A673 (cell line): Measurements from ENCODE around the gene CBY3.
"Not testable (repeated sequence)": the region's sequence is repeated elsewhere in the genome, so short reads cannot be mapped to it uniquely, and the experiment has no call there.

Source experiments
- EZH2 ChIP-seq: fragments of 200-600 bp; sonication (generic); IDR thresholded peaks from 2 replicates; pipeline ENCODE4 v1.6.1; 2017; ENCODE audit warnings: borderline replicate concordance, low read depth, mild to moderate bottlenecking, mixed read lengths, antibody characterized with exemption, low read length; ENCODE audit not compliant: poor library complexity, severe bottlenecking
- TF ChIP-seq, protein P1 (sequence below): fragments of 300-800, 200-600 bp; sonication (generic); conservative IDR thresholded peaks from 2 replicates; pipeline ENCODE4 v1.5.1; 2017; ENCODE audit warnings: low read depth, mild to moderate bottlenecking, antibody characterized with exemption, low read length, moderate library complexity, mixed read lengths

DNA sequence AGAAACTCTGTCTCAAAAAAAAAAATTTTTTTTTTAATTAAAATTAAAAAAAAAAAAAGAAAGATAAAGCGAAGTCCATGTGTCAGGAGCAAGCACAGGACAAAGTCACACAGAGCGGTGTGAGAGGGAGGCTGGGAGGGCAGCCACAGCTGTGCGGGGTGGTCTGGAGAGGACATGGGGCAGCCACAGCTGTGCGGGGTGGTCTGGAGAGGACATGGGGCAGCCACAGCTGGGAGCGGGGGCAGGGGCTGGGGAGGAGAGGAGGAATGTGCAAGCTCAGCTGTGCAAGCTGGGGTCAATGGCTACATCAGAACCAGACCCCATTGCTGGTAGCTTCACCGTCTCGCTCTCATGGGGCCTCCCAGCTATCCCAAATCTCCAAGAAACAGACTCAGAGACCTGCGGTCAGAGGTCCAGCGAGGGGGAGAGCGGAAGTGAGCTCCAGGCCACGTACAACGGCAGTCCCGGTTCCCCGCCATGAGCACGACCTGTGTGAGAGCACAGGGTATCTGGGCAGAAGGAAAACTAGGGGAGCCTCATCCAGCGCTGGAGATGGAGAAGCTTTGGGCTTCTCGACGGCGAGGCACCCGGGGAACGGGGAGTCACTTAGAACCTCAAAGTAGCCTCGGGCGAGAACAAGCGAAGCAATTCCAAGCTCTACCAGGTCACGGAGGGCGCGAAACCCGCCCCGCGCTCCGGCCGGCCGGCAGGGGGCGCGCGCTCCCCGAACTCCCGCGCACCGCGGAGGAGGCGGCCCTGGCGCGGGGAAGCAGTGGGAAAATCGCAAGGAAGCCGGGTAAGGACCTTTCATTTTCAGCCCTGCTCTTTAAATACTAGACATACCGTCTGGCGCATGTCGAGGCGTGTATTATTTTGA lies 23.3 kb downstream of the CBY3 start:
- TF ChIP-seq, protein P1, sequence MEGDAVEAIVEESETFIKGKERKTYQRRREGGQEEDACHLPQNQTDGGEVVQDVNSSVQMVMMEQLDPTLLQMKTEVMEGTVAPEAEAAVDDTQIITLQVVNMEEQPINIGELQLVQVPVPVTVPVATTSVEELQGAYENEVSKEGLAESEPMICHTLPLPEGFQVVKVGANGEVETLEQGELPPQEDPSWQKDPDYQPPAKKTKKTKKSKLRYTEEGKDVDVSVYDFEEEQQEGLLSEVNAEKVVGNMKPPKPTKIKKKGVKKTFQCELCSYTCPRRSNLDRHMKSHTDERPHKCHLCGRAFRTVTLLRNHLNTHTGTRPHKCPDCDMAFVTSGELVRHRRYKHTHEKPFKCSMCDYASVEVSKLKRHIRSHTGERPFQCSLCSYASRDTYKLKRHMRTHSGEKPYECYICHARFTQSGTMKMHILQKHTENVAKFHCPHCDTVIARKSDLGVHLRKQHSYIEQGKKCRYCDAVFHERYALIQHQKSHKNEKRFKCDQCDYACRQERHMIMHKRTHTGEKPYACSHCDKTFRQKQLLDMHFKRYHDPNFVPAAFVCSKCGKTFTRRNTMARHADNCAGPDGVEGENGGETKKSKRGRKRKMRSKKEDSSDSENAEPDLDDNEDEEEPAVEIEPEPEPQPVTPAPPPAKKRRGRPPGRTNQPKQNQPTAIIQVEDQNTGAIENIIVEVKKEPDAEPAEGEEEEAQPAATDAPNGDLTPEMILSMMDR = not testable (repeated sequence)
- not testable (repeated sequence) for TF ChIP-seq EZH2
